GM23338 (cell line): Measurements from ENCODE around the gene SPATA4.

Experiments used
- CREB1 ChIP-seq: fragments of 250-450 bp; sonication (Bioruptor Pico); IDR thresholded peaks from 2 replicates; pipeline ENCODE4 v1.5.0; 2020; ENCODE audit warnings: low read depth, mild to moderate bottlenecking, moderate library complexity
- ETS1 ChIP-seq: IDR thresholded peaks from 2 replicates; pipeline ENCODE4 v1.6.1; 2016; ENCODE audit warnings: antibody characterized with exemption
- EZH2 ChIP-seq: fragments of 200-600 bp; sonication (generic); IDR thresholded peaks from one replicate; pipeline ENCODE4 v1.8.0; 2017; ENCODE audit warnings: antibody characterized with exemption, mild to moderate bottlenecking, low read depth; ENCODE audit not compliant: unreplicated experiment
- JUNB ChIP-seq: IDR thresholded peaks from one replicate; pipeline ENCODE4 v1.6.1; 2016; ENCODE audit warnings: antibody characterized with exemption; ENCODE audit not compliant: unreplicated experiment
- NANOG ChIP-seq: IDR thresholded peaks from 2 replicates; pipeline ENCODE4 v1.6.1; 2016; ENCODE audit warnings: antibody characterized with exemption, borderline replicate concordance
- POLR2AphosphoS5 ChIP-seq: IDR thresholded peaks from 2 replicates; pipeline ENCODE4 v1.6.1; 2016; ENCODE audit warnings: antibody characterized with exemption, low read depth
- ZNF331 ChIP-seq: fragments of 250-450 bp; sonication (Bioruptor Pico); IDR thresholded peaks from 2 replicates; pipeline ENCODE4 v1.5.0; 2020; ENCODE audit warnings: low read depth, mild to moderate bottlenecking, moderate library complexity
- TF ChIP-seq, protein P1 (sequence below), 2 experiments: fragments of 200-600 bp in 1 of 2; sonication (generic) in 1 of 2; conservative IDR thresholded peaks; 2 replicates each; pipeline versions ENCODE4 v1.5.1 to v1.6.1; 2016 to 2017; ENCODE audit warnings: antibody characterized with exemption in 2 of 2, low read depth in 2 of 2, mild to moderate bottlenecking in 2 of 2, moderate library complexity in 1 of 2
- TF ChIP-seq, protein P2 (sequence below): IDR thresholded peaks from one replicate; pipeline ENCODE4 v1.6.1; 2018; ENCODE audit warnings: antibody characterized with exemption; ENCODE audit not compliant: unreplicated experiment

GRCh38 chr4:176242764-176243347 is 47.5 kb upstream of the SPATA4 start:
- TF ChIP-seq, protein P1, sequence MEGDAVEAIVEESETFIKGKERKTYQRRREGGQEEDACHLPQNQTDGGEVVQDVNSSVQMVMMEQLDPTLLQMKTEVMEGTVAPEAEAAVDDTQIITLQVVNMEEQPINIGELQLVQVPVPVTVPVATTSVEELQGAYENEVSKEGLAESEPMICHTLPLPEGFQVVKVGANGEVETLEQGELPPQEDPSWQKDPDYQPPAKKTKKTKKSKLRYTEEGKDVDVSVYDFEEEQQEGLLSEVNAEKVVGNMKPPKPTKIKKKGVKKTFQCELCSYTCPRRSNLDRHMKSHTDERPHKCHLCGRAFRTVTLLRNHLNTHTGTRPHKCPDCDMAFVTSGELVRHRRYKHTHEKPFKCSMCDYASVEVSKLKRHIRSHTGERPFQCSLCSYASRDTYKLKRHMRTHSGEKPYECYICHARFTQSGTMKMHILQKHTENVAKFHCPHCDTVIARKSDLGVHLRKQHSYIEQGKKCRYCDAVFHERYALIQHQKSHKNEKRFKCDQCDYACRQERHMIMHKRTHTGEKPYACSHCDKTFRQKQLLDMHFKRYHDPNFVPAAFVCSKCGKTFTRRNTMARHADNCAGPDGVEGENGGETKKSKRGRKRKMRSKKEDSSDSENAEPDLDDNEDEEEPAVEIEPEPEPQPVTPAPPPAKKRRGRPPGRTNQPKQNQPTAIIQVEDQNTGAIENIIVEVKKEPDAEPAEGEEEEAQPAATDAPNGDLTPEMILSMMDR (conservative IDR thresholded peaks at IDR 0.05; ENCODE audit: low read depth in 2 of 2) = no peak
- TF ChIP-seq, protein P2, sequence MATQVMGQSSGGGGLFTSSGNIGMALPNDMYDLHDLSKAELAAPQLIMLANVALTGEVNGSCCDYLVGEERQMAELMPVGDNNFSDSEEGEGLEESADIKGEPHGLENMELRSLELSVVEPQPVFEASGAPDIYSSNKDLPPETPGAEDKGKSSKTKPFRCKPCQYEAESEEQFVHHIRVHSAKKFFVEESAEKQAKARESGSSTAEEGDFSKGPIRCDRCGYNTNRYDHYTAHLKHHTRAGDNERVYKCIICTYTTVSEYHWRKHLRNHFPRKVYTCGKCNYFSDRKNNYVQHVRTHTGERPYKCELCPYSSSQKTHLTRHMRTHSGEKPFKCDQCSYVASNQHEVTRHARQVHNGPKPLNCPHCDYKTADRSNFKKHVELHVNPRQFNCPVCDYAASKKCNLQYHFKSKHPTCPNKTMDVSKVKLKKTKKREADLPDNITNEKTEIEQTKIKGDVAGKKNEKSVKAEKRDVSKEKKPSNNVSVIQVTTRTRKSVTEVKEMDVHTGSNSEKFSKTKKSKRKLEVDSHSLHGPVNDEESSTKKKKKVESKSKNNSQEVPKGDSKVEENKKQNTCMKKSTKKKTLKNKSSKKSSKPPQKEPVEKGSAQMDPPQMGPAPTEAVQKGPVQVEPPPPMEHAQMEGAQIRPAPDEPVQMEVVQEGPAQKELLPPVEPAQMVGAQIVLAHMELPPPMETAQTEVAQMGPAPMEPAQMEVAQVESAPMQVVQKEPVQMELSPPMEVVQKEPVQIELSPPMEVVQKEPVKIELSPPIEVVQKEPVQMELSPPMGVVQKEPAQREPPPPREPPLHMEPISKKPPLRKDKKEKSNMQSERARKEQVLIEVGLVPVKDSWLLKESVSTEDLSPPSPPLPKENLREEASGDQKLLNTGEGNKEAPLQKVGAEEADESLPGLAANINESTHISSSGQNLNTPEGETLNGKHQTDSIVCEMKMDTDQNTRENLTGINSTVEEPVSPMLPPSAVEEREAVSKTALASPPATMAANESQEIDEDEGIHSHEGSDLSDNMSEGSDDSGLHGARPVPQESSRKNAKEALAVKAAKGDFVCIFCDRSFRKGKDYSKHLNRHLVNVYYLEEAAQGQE = no peak
- no peak for TF ChIP-seq EZH2
- TF ChIP-seq POLR2AphosphoS5 = no peak
- no peak for TF ChIP-seq ETS1
- TF ChIP-seq JUNB = no peak
- no peak for TF ChIP-seq ZNF331 (CRISPR knock-in tag)
- TF ChIP-seq NANOG = no peak
- TF ChIP-seq CREB1 (CRISPR knock-in tag) = no peak
